Muscle of leg (tissue), 11 donors: ENCODE results near the gene PRTN3. TPM values are rescaled to one million over a fixed set of nuclear protein-coding genes. Genes with fewer than 3 reads are reported as not detected.

Experiments
- DNase-seq: peaks from one replicate; pipeline ENCODE4 v3.0.0; 2013
- H3K27ac ChIP-seq: one replicate; pipeline ENCODE4 v1.5.1; 2013; ENCODE audit warnings: mild to moderate bottlenecking, low read length, control low read depth
- H3K27me3 ChIP-seq: one replicate; pipeline ENCODE4 v1.6.1; 2013; ENCODE audit warnings: low read length; ENCODE audit not compliant: control insufficient read depth, insufficient read depth
- H3K36me3 ChIP-seq: one replicate; pipeline ENCODE4 v1.6.1; 2013; ENCODE audit warnings: low read length; ENCODE audit not compliant: control insufficient read depth, insufficient read depth
- H3K4me1 ChIP-seq: one replicate; pipeline ENCODE4 v1.6.1; 2013; ENCODE audit warnings: low read length; ENCODE audit not compliant: control insufficient read depth, insufficient read depth
- H3K4me3 ChIP-seq: one replicate; pipeline ENCODE4 v1.5.1; 2013; ENCODE audit warnings: low read length, control low read depth
- H3K9me3 ChIP-seq: replicated peaks from 2 replicates; pipeline ENCODE4 v1.6.1; 2013; ENCODE audit warnings: low read depth, low read length; ENCODE audit not compliant: control insufficient read depth
- WGBS: methylation state at CpG from one replicate; pipeline ENCODE4 v1.1.5; 2013; ENCODE audit warnings: missing lambda C conversion rate; ENCODE audit not compliant: insufficient coverage; 5-methylcytosine and 5-hydroxymethylcytosine counted together
- polyA plus RNA-seq, 8 donors: library from polyadenylated mRNA; unstranded; fragments of 120-200 nt; gene quantifications; one replicate each; pipeline versions ENCODE4 v1.2.1 to v1.2.3, GENCODE V29; 2013; ENCODE audit warnings: inconsistent platforms in 1 of 8, low replicate concordance in 1 of 8; ENCODE audit not compliant: insufficient read length in 8 of 8, insufficient read depth in 1 of 8
- total RNA-seq: library from RNA; stranded (reverse); fragments of 120-200 nt; gene quantifications from one replicate; pipeline ENCODE4 v1.2.4, GENCODE V29; 2013

The PRTN3 gene
- total and polyA plus RNA-seq, 9 donors: 0.44 to 11.6 (median 3.8) TPM

GRCh38 chr19:855566-856120 is 14.8 kb downstream of the PRTN3 start:
- H3K4me1 ChIP-seq: peaks cover 14% of the 10 kb centered on the region
- H3K27ac ChIP-seq: no peak overlapping the region
- no peaks in the 10 kb centered on the region for H3K9me3 ChIP-seq
- H3K27me3 ChIP-seq: peaks cover 65% of the 10 kb centered on the region
- H3K36me3 ChIP-seq: no peaks in the 10 kb centered on the region
- DNase-seq: no peak
- WGBS: 66% methylated on average over 28 of the region's 40 CpGs
- no peak overlapping the region for H3K4me3 ChIP-seq

GRCh38 chr19:858284-858683 is 17.5 kb downstream of the PRTN3 start:
- H3K9me3 ChIP-seq: no peaks in the 10 kb centered on the region
- DNase-seq: no peak
- no peak overlapping the region for H3K27ac ChIP-seq

GRCh38 chr19:858868-859843 is 18.4 kb downstream of the PRTN3 start, which contains the start of gene CFD:
CFD (plus strand) TSS chr19:859664; CDS start chr19:859690, 26 bp downstream.
- peak; percentile 32 for DNase-seq
- Histone ChIP-seq H3K9me3 (no peaks in the 10 kb centered on the region), H3K36me3 (no peaks in the 10 kb centered on the region), H3K4me1 (peaks cover 13% of the 10 kb centered on the region), H3K27me3 (peaks cover 63% of the 10 kb centered on the region), H3K4me3 (no peak within 1 kb of the TSS), H3K27ac (no peak within 1 kb of the TSS)
- 23% methylated on average over 14 of the region's 24 CpGs for WGBS

More at GRCh38 chr19:858284-858683, 17.5 kb downstream of the PRTN3 start:
- H3K36me3 ChIP-seq: no peaks in the 10 kb centered on the region
- H3K4me1 ChIP-seq: peaks cover 13% of the 10 kb centered on the region
- 90% methylated on average over 2 of the region's 9 CpGs for WGBS
- no peak overlapping the region for H3K4me3 ChIP-seq
- peaks cover 65% of the 10 kb centered on the region for H3K27me3 ChIP-seq

- H3K4me3 ChIP-seq: no peak overlapping the region
- H3K4me1 ChIP-seq: peaks cover 13% of the 10 kb centered on the region
- DNase-seq: no peak
- no peaks in the 10 kb centered on the region for H3K9me3 ChIP-seq
- no peak overlapping the region for H3K27ac ChIP-seq
- H3K27me3 ChIP-seq: peaks cover 57% of the 10 kb centered on the region
- WGBS: 57% methylated on average over 26 of the region's 35 CpGs
- H3K36me3 ChIP-seq: no peaks in the 10 kb centered on the region
These were observed 20.4 kb downstream of the PRTN3 start for GRCh38 chr19:861141-861755.

- WGBS: 14% methylated on average over 48 of the region's 60 CpGs
These were observed 21.2 kb downstream of the PRTN3 start for GRCh38 chr19:861756-862580.

GRCh38 chr19:862581-863314 is 21.9 kb downstream of the PRTN3 start:
- H3K27ac ChIP-seq: no peak overlapping the region
- 15% methylated on average over 47 of the region's 48 CpGs for WGBS
- DNase-seq: peak; percentile 61

More at GRCh38 chr19:861756-862580, 21.2 kb downstream of the PRTN3 start:
- H3K4me1 ChIP-seq: peaks cover 13% of the 10 kb centered on the region
- peaks cover 1% of the 10 kb centered on the region for H3K36me3 ChIP-seq
- no peaks in the 10 kb centered on the region for H3K9me3 ChIP-seq
- no peak overlapping the region for H3K4me3 ChIP-seq
- H3K27me3 ChIP-seq: peaks cover 57% of the 10 kb centered on the region
- peak; percentile 36 for DNase-seq
- H3K27ac ChIP-seq: no peak overlapping the region

GRCh38 chr19:863315-863620 is 22.5 kb downstream of the PRTN3 start:
- Histone ChIP-seq H3K9me3 (no peaks in the 10 kb centered on the region), H3K36me3 (peaks cover 11% of the 10 kb centered on the region), H3K27me3 (peaks cover 50% of the 10 kb centered on the region), H3K4me3 (no peak overlapping the region), H3K4me1 (peaks cover 16% of the 10 kb centered on the region), H3K27ac (no peak overlapping the region)
- no peak for DNase-seq
- no CpG with 5 or more reads among the region's 7 CpGs for WGBS

More at GRCh38 chr19:862581-863314, 21.9 kb downstream of the PRTN3 start:
- H3K4me1 ChIP-seq: peaks cover 15% of the 10 kb centered on the region
- peaks cover 53% of the 10 kb centered on the region for H3K27me3 ChIP-seq
- peaks cover 6% of the 10 kb centered on the region for H3K36me3 ChIP-seq
- H3K4me3 ChIP-seq: no peak overlapping the region
- H3K9me3 ChIP-seq: no peaks in the 10 kb centered on the region

- H3K9me3 ChIP-seq: no peaks in the 10 kb centered on the region
- no peak for DNase-seq
- H3K36me3 ChIP-seq: peaks cover 43% of the 10 kb centered on the region
- no peak overlapping the region for H3K4me3 ChIP-seq
- 65% methylated on average over 29 of the region's 38 CpGs for WGBS
- H3K27me3 ChIP-seq: peaks cover 18% of the 10 kb centered on the region
- no peak overlapping the region for H3K27ac ChIP-seq
- peaks cover 24% of the 10 kb centered on the region for H3K4me1 ChIP-seq
These were observed 26.0 kb downstream of the PRTN3 start for GRCh38 chr19:866769-867300.

GRCh38 chr19:867301-867793 is 26.5 kb downstream of the PRTN3 start:
- H3K4me3 ChIP-seq: no peak overlapping the region
- H3K27ac ChIP-seq: no peak overlapping the region
- peaks cover 48% of the 10 kb centered on the region for H3K36me3 ChIP-seq
- H3K9me3 ChIP-seq: no peaks in the 10 kb centered on the region
- peak; percentile 67 for DNase-seq
- H3K27me3 ChIP-seq: peaks cover 14% of the 10 kb centered on the region
- 48% methylated on average over 6 of the region's 16 CpGs for WGBS
- H3K4me1 ChIP-seq: peaks cover 24% of the 10 kb centered on the region
